ENCODE measurements around the gene C11orf58.

The C11orf58 gene

GRCh38 chr11:16805938-16806337 lies 67.5 kb downstream of the C11orf58 start:
- no peak for DNase-seq

DNA sequence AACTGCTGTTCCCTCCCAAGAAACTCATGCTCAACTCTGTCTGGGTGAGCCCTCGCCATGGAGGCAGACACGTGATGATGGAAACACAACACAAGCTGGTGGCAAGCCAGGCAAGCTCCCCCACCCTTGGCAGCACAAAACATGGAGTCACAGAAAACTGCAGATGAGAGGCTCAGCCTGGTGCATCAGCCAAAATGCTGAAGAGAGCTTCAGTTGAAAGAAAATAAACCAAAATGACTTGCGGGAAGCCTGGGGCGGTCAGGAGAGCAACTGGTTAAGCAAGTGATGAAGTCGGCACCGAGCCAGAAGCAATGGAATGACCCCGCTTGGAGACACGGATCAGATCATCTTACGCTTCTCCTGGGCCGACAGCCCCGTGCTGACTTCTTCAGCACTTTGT lies 68.3 kb downstream of the C11orf58 start:
- DNase-seq = no peak

DNA sequence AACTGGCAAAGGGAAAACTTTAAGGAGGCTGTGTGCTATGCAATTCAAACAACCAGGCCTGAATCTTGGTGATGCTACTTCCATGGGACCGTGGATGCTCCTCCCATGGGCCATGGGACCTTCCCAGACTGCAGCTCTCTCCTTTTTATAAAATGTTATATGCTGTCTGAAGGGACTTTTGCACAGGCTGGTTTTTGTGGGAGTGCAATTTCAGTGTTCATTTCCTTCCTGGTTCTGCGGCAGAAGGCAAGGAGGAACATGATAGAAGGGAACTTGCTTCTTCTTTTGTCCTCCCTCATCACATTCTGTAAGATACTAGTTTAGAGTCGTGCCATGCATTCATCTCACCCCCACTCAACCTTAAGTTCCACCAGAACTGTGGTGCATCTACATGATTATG lies 68.9 kb downstream of the C11orf58 start:
- no peak for DNase-seq
